T-cell (primary cell): ENCODE measurements around the gene MORN5. TPM values are rescaled to one million over a fixed set of nuclear protein-coding genes. Genes with fewer than 3 reads are reported as not detected.

Experiments
- ATAC-seq, 4 experiments: fragments of 200-7000 bp in 3 of 4; fragments of 150-1000 bp in 1 of 4; cut with Tn5 transposase; replicated peaks in 1 of 4; 1 replicate in 3 of 4; 2 replicates in 1 of 4; pipeline ENCODE4 v1.10.0; 2021; ENCODE audit warnings: moderate library complexity in 3 of 4, mild to moderate bottlenecking in 2 of 4, moderate number of reproducible peaks in 1 of 4
- CTCF ChIA-PET, 2 donors: fragments of 300-600 bp; sonication (Branson Sonifier 250); formaldehyde crosslinking; loops; one replicate each; lab custom pipeline; 2022; ENCODE audit warnings: antibody characterized with exemption in 2 of 2; lab: Charles Lee
- POLR2A ChIA-PET, 2 donors: fragments of 300-600 bp; sonication (Branson Sonifier 250); formaldehyde crosslinking; loops; one replicate each; lab custom pipeline; 2022; ENCODE audit warnings: antibody characterized with exemption in 2 of 2; lab: Charles Lee
- DNase-seq, 35 experiments: peaks; one replicate each; pipeline versions ENCODE4 v3.0.0 to v3.0.0-alpha.2; 2013 to 2023
- H3K27ac ChIP-seq: one replicate; pipeline ENCODE4 v1.5.1; 2013; ENCODE audit warnings: low read length
- H3K27me3 ChIP-seq, 2 experiments: replicated peaks in 1 of 2; 1 replicate in 1 of 2; 2 replicates in 1 of 2; pipeline versions ENCODE4 v1.6.1 to v1.7.0; 2013; ENCODE audit warnings: low read length in 1 of 2, mixed read lengths in 1 of 2; ENCODE audit not compliant: control insufficient read depth in 2 of 2, insufficient read depth in 2 of 2; ENCODE audit errors: extremely low read depth in 1 of 2
- H3K36me3 ChIP-seq, 2 donors: 1 replicate in 1 of 2; 2 replicates in 1 of 2; pipeline versions ENCODE4 v1.6.1 to v1.7.0; 2013; ENCODE audit warnings: low read length in 1 of 2; ENCODE audit not compliant: control insufficient read depth in 2 of 2, insufficient read depth in 1 of 2; ENCODE audit errors: extremely low read depth in 1 of 2
- H3K4me1 ChIP-seq, 2 experiments: 1 replicate in 1 of 2; 2 replicates in 1 of 2; pipeline versions ENCODE4 v1.6.1 to v1.7.0; 2013; ENCODE audit warnings: low read length in 2 of 2, mixed read lengths in 1 of 2; ENCODE audit not compliant: insufficient read depth in 2 of 2, control insufficient read depth in 1 of 2; ENCODE audit errors: extremely low read depth in 1 of 2
- H3K4me3 ChIP-seq, 2 donors: 1 replicate in 1 of 2; 2 replicates in 1 of 2; pipeline versions ENCODE4 v1.5.1 to v1.7.0; 2013; ENCODE audit warnings: mild to moderate bottlenecking in 2 of 2, low read length in 1 of 2, moderate library complexity in 1 of 2; ENCODE audit not compliant: control insufficient read depth in 1 of 2; ENCODE audit errors: extremely low read depth in 1 of 2
- H3K9me3 ChIP-seq: 2 replicates; pipeline ENCODE4 v1.7.0; 2013
- H3K27ac Mint-ChIP-seq, 2 donors: one replicate each; pipeline ENCODE4 v1.8.0; 2020 to 2021; ENCODE audit warnings: mild to moderate bottlenecking in 2 of 2, mixed read lengths in 2 of 2
- H3K27me3 Mint-ChIP-seq, 2 donors: one replicate each; pipeline ENCODE4 v1.8.0; 2021 to 2022; ENCODE audit warnings: mixed read lengths in 2 of 2
- H3K36me3 Mint-ChIP-seq: one replicate; pipeline ENCODE4 v1.8.0; 2021; ENCODE audit warnings: mixed read lengths
- H3K4me1 Mint-ChIP-seq, 3 donors: one replicate each; pipeline ENCODE4 v1.8.0; 2020 to 2022; ENCODE audit warnings: mixed read lengths in 3 of 3, mild to moderate bottlenecking in 1 of 3
- H3K4me3 Mint-ChIP-seq, 3 donors: one replicate each; pipeline ENCODE4 v1.8.0; 2020 to 2022; ENCODE audit warnings: mild to moderate bottlenecking in 3 of 3, mixed read lengths in 3 of 3, moderate library complexity in 3 of 3
- H3K9me3 Mint-ChIP-seq, 3 donors: one replicate each; pipeline ENCODE4 v1.8.0; 2020 to 2022; ENCODE audit warnings: mixed read lengths in 3 of 3
- WGBS: methylation state at CpG from one replicate; pipeline ENCODE4 v1.1.5; 2013; ENCODE audit warnings: missing lambda C conversion rate; ENCODE audit not compliant: insufficient coverage; 5-methylcytosine and 5-hydroxymethylcytosine counted together
- total RNA-seq, 35 experiments: library from RNA in 6 of 35; stranded (reverse) in 6 of 35; fragments of 120-200 nt in 1 of 35; gene quantifications; one replicate each; pipeline versions ENCODE4 v1.2.1 to v1.2.4 and lab custom pipeline; 2013 to 2026

The MORN5 gene
- total RNA-seq, 5 donors from 2014 or later (not counting 1 experiment from before 2014, with no cell fraction given): not detected

DNA sequence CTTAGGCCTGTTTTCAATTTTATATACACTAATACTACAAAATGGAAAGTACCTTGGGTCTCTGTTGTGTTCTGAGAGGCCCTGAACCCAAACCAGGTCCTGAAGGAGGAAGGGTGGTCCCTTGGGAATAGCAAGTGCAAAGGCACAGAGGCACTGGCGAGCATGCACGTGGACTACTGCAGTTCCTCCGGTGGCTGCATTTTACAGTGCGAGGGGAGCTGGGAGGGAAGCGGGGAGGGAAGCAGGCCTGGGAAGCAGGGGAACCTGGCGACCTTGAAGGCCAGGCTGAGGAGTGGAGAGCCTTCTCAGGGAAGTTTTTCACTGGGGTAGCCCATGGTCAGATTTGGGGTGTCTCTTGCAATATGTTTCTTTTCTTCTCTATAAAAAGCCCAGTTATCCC lies 33.9 kb downstream of the MORN5 start:
- H3K27ac ChIP-seq: no peak overlapping the region
- H3K9me3 ChIP-seq: no peaks in the 10 kb centered on the region
- no peak overlapping the region for H3K4me3 ChIP-seq
- Mint-ChIP-seq H3K4me1 (no peaks in the 10 kb centered on the region), H3K9me3 (no peaks in the 10 kb centered on the region), H3K27me3 (peaks cover 3 to 5% of the 10 kb centered on the region in 2 donors), H3K4me3 (no peak overlapping the region), H3K36me3 (no peaks in the 10 kb centered on the region), H3K27ac (no peak overlapping the region)
- ChIA-PET CTCF (no interaction called here), POLR2A (no interaction called here)
- WGBS: 90% methylated on average over 5 of the region's 6 CpGs
- DNase-seq (no peak), ATAC-seq (no peak)
- no peaks in the 10 kb centered on the region for H3K36me3 ChIP-seq
- H3K27me3 ChIP-seq: peaks cover 0 to 13% of the 10 kb centered on the region in 2 experiments
- no peaks in the 10 kb centered on the region for H3K4me1 ChIP-seq

DNA sequence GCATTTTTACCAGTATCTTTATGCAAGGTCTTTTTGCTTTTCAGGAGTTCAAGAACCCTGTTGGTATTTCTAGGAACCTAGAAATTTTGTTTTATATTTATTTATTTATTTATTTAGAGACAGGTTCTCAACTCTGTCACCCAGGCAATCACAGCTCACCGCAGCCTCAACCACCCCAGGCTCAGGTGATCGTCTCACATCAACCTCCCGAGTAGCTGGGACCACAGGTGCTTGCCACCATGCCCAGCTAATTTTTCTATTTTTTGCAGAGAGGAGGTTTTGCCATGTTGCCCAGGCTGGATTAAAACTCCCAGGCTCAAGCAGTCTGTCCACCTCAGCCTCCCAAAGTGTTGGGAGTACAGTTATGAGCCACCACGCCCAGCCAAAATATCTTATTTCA lies 36.2 kb downstream of the MORN5 start:
- no peaks in the 10 kb centered on the region for H3K36me3 ChIP-seq

DNA sequence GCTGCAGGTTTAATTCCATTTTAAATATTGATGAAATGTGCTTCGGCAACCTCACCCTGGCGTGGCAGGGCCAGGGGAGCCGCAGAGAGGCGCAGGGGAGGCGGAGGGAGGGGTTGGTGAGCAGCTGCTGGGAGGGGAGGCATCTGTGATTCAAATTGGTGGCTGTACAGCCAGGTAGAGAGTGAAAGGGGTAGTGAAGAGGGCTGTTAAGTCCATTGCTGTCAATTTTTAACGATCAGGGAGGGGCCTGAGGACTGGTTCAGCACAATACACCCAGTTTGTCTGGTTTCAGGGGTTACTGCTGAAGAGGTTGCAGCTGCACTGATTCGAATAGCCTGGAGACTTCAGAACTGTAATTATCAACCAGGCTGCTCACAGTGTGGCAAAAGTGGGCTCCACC lies 37.7 kb downstream of the MORN5 start:
- no peaks in the 10 kb centered on the region for H3K9me3 Mint-ChIP-seq
- Histone ChIP-seq H3K4me1 (no peaks in the 10 kb centered on the region), H3K27ac (no peak overlapping the region), H3K27me3 (peaks cover 0 to 13% of the 10 kb centered on the region in 2 experiments), H3K4me3 (no peak overlapping the region), H3K9me3 (no peaks in the 10 kb centered on the region), H3K36me3 (no peaks in the 10 kb centered on the region)
- H3K4me3 Mint-ChIP-seq: no peak overlapping the region
- ATAC-seq (no peak), DNase-seq (no peak)
- ChIA-PET POLR2A (no interaction called here), CTCF (no interaction called here)
- 67% methylated on average over 7 of the region's 7 CpGs for WGBS
- H3K4me1 Mint-ChIP-seq: no peaks in the 10 kb centered on the region
- peaks cover 3 to 5% of the 10 kb centered on the region in 2 donors for H3K27me3 Mint-ChIP-seq
- no peak overlapping the region for H3K27ac Mint-ChIP-seq
- no peaks in the 10 kb centered on the region for H3K36me3 Mint-ChIP-seq

More for the DNA sequence above, 36.2 kb downstream of the MORN5 start:
- Histone ChIP-seq H3K27me3 (peaks cover 0 to 13% of the 10 kb centered on the region in 2 experiments), H3K27ac (no peak overlapping the region), H3K4me3 (no peak overlapping the region), H3K9me3 (no peaks in the 10 kb centered on the region), H3K4me1 (no peaks in the 10 kb centered on the region)
- no peaks in the 10 kb centered on the region for H3K4me1 Mint-ChIP-seq
- ChIA-PET CTCF (no interaction called here), POLR2A (no interaction called here)
- ATAC-seq: no peak
- H3K36me3 Mint-ChIP-seq: no peaks in the 10 kb centered on the region
- H3K9me3 Mint-ChIP-seq: no peaks in the 10 kb centered on the region
- 90% methylated on average over 2 of the region's 4 CpGs for WGBS
- DNase-seq: no peak
- peaks cover 3 to 5% of the 10 kb centered on the region in 2 donors for H3K27me3 Mint-ChIP-seq
- H3K4me3 Mint-ChIP-seq: no peak overlapping the region
- H3K27ac Mint-ChIP-seq: no peak overlapping the region

DNA sequence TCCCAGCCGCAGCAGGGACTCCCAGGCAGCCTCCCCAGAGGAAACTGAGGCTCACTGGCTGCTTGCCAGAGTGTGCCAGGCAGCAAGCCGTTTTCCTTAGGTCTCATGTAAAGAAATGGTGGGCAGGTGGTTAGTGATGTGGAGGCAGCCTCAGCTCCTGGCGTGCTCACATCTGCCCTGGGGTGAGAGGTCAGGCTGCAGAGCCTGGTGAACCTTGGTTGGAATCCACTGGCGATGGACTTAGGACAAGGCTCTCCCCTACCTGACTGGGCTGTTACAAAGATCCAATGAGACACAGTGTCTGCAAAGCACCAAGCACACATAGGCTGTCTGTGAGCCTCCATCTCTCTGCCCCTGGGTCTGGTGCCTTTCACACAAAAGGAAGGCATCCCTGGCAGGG lies 38.2 kb downstream of the MORN5 start:
- Histone ChIP-seq H3K27ac (no peak overlapping the region), H3K9me3 (no peaks in the 10 kb centered on the region), H3K36me3 (no peaks in the 10 kb centered on the region), H3K4me1 (no peaks in the 10 kb centered on the region), H3K4me3 (no peak overlapping the region), H3K27me3 (peaks cover 0 to 13% of the 10 kb centered on the region in 2 experiments)
- ChIA-PET CTCF (no interaction called here), POLR2A (no interaction called here)
- Mint-ChIP-seq H3K9me3 (no peaks in the 10 kb centered on the region), H3K4me1 (no peaks in the 10 kb centered on the region), H3K36me3 (no peaks in the 10 kb centered on the region), H3K27me3 (peaks cover 3 to 5% of the 10 kb centered on the region in 2 donors), H3K27ac (no peak overlapping the region), H3K4me3 (no peak overlapping the region)
- ATAC-seq (no peak), DNase-seq (no peak)
- 86% methylated on average over 1 of the region's 4 CpGs for WGBS

DNA sequence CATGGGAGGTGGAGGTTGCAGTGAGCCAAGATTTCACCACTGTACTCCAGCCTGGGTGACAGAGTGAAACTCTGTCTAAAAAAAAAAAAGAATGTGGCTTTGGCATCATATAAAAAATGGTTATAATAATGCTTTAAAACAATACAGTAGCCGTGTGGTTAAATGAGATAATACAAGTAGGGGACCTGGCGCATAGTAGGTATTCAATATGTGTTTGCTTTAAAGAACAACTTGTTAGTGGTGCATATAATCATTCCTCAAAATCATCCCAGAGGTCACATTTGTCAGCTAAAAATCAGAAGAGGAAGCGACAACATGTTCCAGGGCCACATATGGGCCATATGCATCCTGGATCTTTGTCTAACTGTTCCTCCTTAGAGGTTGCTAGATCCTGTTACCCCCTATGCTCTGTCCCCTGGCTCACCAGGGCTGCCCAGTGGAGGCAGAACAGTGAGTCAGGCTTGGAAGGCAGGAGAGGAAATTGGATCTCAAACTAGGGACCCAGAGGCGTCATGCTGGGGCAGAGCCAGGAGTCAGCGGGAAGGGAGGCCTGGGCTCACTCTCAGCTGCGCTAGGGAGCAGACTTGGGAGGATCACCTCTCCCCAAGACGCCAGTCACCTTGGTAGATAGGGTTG lies 41.4 kb downstream of the MORN5 start:
- DNase-seq (no peak), ATAC-seq (no peak)
- no peak overlapping the region for H3K27ac ChIP-seq
- H3K4me3 Mint-ChIP-seq: no peak overlapping the region
- H3K4me1 Mint-ChIP-seq: no peaks in the 10 kb centered on the region
- CTCF ChIA-PET: no interaction called here
- H3K4me3 ChIP-seq: no peak overlapping the region
- H3K9me3 Mint-ChIP-seq: no peaks in the 10 kb centered on the region
- H3K27me3 Mint-ChIP-seq: peaks cover 3 to 5% of the 10 kb centered on the region in 2 donors
- no peak overlapping the region for H3K27ac Mint-ChIP-seq
- POLR2A ChIA-PET: no interaction called here
- peaks cover 0 to 22% of the 10 kb centered on the region in 2 experiments for H3K27me3 ChIP-seq
- WGBS: 92% methylated on average over 2 of the region's 7 CpGs
- H3K36me3 Mint-ChIP-seq: no peaks in the 10 kb centered on the region
- no peaks in the 10 kb centered on the region for H3K9me3 ChIP-seq
- no peaks in the 10 kb centered on the region for H3K4me1 ChIP-seq
- no peaks in the 10 kb centered on the region for H3K36me3 ChIP-seq

DNA sequence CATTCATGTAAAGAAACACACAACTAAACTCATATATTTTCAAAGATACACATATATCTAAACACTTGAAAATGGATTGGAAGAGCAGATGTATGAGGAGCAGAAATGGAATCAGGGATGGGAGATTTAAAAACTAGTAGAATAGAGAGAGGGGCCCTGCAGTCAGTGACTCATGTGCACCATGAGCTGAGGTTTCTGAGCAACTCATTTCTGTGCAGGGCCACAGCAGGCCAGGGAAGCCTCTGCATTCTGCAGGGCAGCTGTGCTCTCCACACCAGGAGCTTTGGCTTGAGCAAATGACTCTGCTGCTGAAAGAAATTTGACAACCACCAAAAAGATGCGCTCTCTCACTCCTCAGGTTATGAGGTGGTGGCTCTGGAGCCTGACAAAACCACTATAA lies 41.9 kb downstream of the MORN5 start:
- Mint-ChIP-seq H3K27me3 (peaks cover 5 to 6% of the 10 kb centered on the region in 2 donors), H3K27ac (no peak overlapping the region), H3K9me3 (no peaks in the 10 kb centered on the region), H3K36me3 (no peaks in the 10 kb centered on the region), H3K4me1 (no peaks in the 10 kb centered on the region), H3K4me3 (no peak overlapping the region)
- H3K27me3 ChIP-seq: peaks cover 0 to 27% of the 10 kb centered on the region in 2 experiments
- ATAC-seq: no peak
- ChIA-PET POLR2A (no interaction called here), CTCF (no interaction called here)
- H3K4me3 ChIP-seq: no peak overlapping the region
- H3K27ac ChIP-seq: no peak overlapping the region
- H3K9me3 ChIP-seq: no peaks in the 10 kb centered on the region
- no peaks in the 10 kb centered on the region for H3K36me3 ChIP-seq
- whole genome bisulfite sequencing: 100% methylated on average over 1 of the region's 1 CpG
- H3K4me1 ChIP-seq: no peaks in the 10 kb centered on the region
- no peak for DNase-seq
